ENCODE results near the gene NOSTRIN.

DNA sequence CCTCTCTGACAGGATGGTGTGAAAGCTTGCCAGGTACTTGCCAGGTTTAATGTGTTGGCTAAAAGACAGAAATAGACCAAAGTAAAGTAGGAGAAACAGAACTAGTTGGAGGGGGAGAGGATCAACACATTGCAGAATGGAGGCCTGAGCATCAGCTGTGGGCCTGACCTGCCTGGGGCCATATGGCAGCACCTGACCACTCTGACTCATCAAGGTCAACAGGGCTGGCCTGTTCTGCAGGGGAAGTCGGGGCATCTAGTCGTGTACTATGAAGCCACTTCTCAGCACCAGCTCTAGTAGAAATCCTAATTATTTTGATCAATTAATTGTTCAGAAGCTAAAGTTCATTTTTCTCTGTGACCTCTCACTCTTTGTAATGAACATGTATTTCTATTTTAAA is 35.8 kb upstream of the NOSTRIN start:
- TF ChIP-seq, protein P1, sequence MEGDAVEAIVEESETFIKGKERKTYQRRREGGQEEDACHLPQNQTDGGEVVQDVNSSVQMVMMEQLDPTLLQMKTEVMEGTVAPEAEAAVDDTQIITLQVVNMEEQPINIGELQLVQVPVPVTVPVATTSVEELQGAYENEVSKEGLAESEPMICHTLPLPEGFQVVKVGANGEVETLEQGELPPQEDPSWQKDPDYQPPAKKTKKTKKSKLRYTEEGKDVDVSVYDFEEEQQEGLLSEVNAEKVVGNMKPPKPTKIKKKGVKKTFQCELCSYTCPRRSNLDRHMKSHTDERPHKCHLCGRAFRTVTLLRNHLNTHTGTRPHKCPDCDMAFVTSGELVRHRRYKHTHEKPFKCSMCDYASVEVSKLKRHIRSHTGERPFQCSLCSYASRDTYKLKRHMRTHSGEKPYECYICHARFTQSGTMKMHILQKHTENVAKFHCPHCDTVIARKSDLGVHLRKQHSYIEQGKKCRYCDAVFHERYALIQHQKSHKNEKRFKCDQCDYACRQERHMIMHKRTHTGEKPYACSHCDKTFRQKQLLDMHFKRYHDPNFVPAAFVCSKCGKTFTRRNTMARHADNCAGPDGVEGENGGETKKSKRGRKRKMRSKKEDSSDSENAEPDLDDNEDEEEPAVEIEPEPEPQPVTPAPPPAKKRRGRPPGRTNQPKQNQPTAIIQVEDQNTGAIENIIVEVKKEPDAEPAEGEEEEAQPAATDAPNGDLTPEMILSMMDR (IDR thresholded peaks at IDR 0.05; ENCODE audit: low read depth, low read length) = no peak
- no peak for TF ChIP-seq POLR2A (IDR thresholded peaks at IDR 0.05; ENCODE audit: extremely low read depth, insufficient read length)
